ENCODE measurements around the gene ZNF496. TPM values are rescaled to one million over a fixed set of nuclear protein-coding genes. Genes with fewer than 3 reads are reported as not detected.
"Not testable (repeated sequence)": the region's sequence is repeated elsewhere in the genome, so short reads cannot be mapped to it uniquely, and the experiment has no call there.

ZNF496 gene
- polyA plus RNA-seq, 1 donor, result 18.0 TPM

- Histone ChIP-seq H3K27ac (ENCODE audit: low read length) (no peak overlapping the region), H3K4me3 (ENCODE audit: low read length) (no peak overlapping the region), H3K9me3 (ENCODE audit: control insufficient read depth, low read depth, low read length) (no peaks in the 10 kb centered on the region), H3K36me3 (ENCODE audit: control insufficient read depth, insufficient read depth, low read length) (no peaks in the 10 kb centered on the region), H3K4me1 (ENCODE audit: control insufficient read depth, insufficient read depth, low read length) (no peaks in the 10 kb centered on the region), H3K27me3 (ENCODE audit: control insufficient read depth, insufficient read depth, low read length) (peaks cover 37% of the 10 kb centered on the region)
- no peak for DNase-seq
- WGBS (ENCODE audit: insufficient coverage, low lambda C conversion rate), result 78% methylated on average over 1 of the region's 13 CpGs
Observed at GRCh38 chr1:247360116-247360898, 28.6 kb upstream of the ZNF496 start.

DNA sequence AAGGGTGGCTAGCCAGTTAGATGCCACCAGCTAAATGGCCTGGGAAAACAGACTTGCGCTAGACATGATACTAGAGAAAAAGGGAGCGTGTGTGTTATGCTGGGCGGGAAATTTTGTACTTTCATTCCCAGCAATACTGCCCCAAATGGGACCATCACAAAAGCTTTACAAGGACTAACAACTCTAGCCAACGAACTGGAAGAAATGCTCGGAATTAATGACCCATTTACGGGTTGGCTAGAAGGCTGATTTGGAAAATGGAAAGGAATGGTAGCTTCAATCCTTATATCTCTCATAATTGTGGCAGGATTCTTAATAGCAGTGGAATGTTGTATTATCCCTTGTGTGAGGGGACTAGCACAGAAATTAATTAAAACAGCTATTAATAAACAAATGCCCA is 27.9 kb upstream of the ZNF496 start:
- H3K4me3 ChIP-seq (ENCODE audit: low read length), result no peak overlapping the region
- no peaks in the 10 kb centered on the region for H3K36me3 ChIP-seq (ENCODE audit: control insufficient read depth, insufficient read depth, low read length)
- WGBS (ENCODE audit: insufficient coverage, low lambda C conversion rate), result no CpG with 5 or more reads among the region's 6 CpGs
- no peak overlapping the region for H3K27ac ChIP-seq (ENCODE audit: low read length)
- DNase-seq, result no peak
- peaks cover 37% of the 10 kb centered on the region for H3K27me3 ChIP-seq (ENCODE audit: control insufficient read depth, insufficient read depth, low read length)
- no peaks in the 10 kb centered on the region for H3K4me1 ChIP-seq (ENCODE audit: control insufficient read depth, insufficient read depth, low read length)
- H3K9me3 ChIP-seq (ENCODE audit: control insufficient read depth, low read depth, low read length), result no peaks in the 10 kb centered on the region

DNA sequence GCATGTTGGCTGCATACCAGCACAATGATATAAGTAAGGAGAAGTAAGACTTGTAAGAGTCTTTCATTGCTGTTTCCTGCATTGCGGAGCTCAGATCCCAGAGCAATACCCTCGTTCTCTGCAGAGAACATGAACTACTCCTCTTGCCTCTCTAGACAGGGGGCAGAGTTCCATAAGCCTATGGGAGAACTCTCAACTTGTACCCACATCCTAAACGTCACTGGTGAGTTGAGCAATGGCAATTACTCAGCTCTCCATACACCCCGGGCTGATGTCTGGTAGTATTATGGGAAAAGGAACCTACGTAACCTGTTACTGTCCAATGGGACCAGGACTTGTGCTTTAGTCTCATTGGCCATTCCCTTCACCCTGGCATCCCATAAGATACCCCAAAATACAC is 27.3 kb upstream of the ZNF496 start:
- Histone ChIP-seq H3K4me1 (ENCODE audit: control insufficient read depth, insufficient read depth, low read length) (no peaks in the 10 kb centered on the region), H3K36me3 (ENCODE audit: control insufficient read depth, insufficient read depth, low read length) (no peaks in the 10 kb centered on the region), H3K4me3 (ENCODE audit: low read length) (no peak overlapping the region), H3K27ac (ENCODE audit: low read length) (no peak overlapping the region), H3K27me3 (ENCODE audit: control insufficient read depth, insufficient read depth, low read length) (peaks cover 37% of the 10 kb centered on the region), H3K9me3 (ENCODE audit: control insufficient read depth, low read depth, low read length) (no peaks in the 10 kb centered on the region)
- no CpG with 5 or more reads among the region's 5 CpGs for WGBS (ENCODE audit: insufficient coverage, low lambda C conversion rate)
- DNase-seq, result no peak

- no peak overlapping the region for H3K4me3 ChIP-seq (ENCODE audit: low read length)
- H3K27ac ChIP-seq (ENCODE audit: low read length), result no peak overlapping the region
- no peaks in the 10 kb centered on the region for H3K36me3 ChIP-seq (ENCODE audit: control insufficient read depth, insufficient read depth, low read length)
- no peak for DNase-seq
- H3K9me3 ChIP-seq (ENCODE audit: control insufficient read depth, low read depth, low read length), result no peaks in the 10 kb centered on the region
- peaks cover 37% of the 10 kb centered on the region for H3K27me3 ChIP-seq (ENCODE audit: control insufficient read depth, insufficient read depth, low read length)
- WGBS (ENCODE audit: insufficient coverage, low lambda C conversion rate), result 37% methylated on average over 2 of the region's 6 CpGs
- H3K4me1 ChIP-seq (ENCODE audit: control insufficient read depth, insufficient read depth, low read length), result no peaks in the 10 kb centered on the region
Observed at GRCh38 chr1:247357781-247358211, 26.1 kb upstream of the ZNF496 start.

- no CpG with 5 or more reads among the region's 7 CpGs for WGBS (ENCODE audit: insufficient coverage, low lambda C conversion rate)
- Histone ChIP-seq H3K36me3 (ENCODE audit: control insufficient read depth, insufficient read depth, low read length) (no peaks in the 10 kb centered on the region), H3K9me3 (ENCODE audit: control insufficient read depth, low read depth, low read length) (no peaks in the 10 kb centered on the region), H3K27me3 (ENCODE audit: control insufficient read depth, insufficient read depth, low read length) (peaks cover 37% of the 10 kb centered on the region), H3K4me3 (ENCODE audit: low read length) (no peak overlapping the region), H3K27ac (ENCODE audit: low read length) (peak overlapping the region; percentile 23), H3K4me1 (ENCODE audit: control insufficient read depth, insufficient read depth, low read length) (no peaks in the 10 kb centered on the region)
- DNase-seq, result peak in 1 of 2 donors; percentile 24
Observed at GRCh38 chr1:247357052-247357780, 25.5 kb upstream of the ZNF496 start.

GRCh38 chr1:247355160-247355559 is 23.5 kb upstream of the ZNF496 start:
- WGBS (ENCODE audit: insufficient coverage, low lambda C conversion rate), result no CpG with 5 or more reads among the region's 1 CpG
- not testable (repeated sequence) for DNase-seq; H3K4me3 ChIP-seq (ENCODE audit: low read length); H3K4me1 ChIP-seq (ENCODE audit: control insufficient read depth, insufficient read depth, low read length); H3K9me3 ChIP-seq (ENCODE audit: control insufficient read depth, low read depth, low read length); H3K36me3 ChIP-seq (ENCODE audit: control insufficient read depth, insufficient read depth, low read length); H3K27ac ChIP-seq (ENCODE audit: low read length)
- peaks cover 29% of the 10 kb centered on the region for H3K27me3 ChIP-seq (ENCODE audit: control insufficient read depth, insufficient read depth, low read length)

- Histone ChIP-seq H3K4me3 (ENCODE audit: low read length) (no peak overlapping the region), H3K27me3 (ENCODE audit: control insufficient read depth, insufficient read depth, low read length) (peaks cover 21% of the 10 kb centered on the region), H3K36me3 (ENCODE audit: control insufficient read depth, insufficient read depth, low read length) (no peaks in the 10 kb centered on the region), H3K27ac (ENCODE audit: low read length) (no peak overlapping the region), H3K4me1 (ENCODE audit: control insufficient read depth, insufficient read depth, low read length) (peaks cover 5% of the 10 kb centered on the region), H3K9me3 (ENCODE audit: control insufficient read depth, low read depth, low read length) (no peaks in the 10 kb centered on the region)
- no peak for DNase-seq
- no CpG with 5 or more reads among the region's 3 CpGs for WGBS (ENCODE audit: insufficient coverage, low lambda C conversion rate)
Observed at GRCh38 chr1:247352175-247352574, 20.5 kb upstream of the ZNF496 start.

DNA sequence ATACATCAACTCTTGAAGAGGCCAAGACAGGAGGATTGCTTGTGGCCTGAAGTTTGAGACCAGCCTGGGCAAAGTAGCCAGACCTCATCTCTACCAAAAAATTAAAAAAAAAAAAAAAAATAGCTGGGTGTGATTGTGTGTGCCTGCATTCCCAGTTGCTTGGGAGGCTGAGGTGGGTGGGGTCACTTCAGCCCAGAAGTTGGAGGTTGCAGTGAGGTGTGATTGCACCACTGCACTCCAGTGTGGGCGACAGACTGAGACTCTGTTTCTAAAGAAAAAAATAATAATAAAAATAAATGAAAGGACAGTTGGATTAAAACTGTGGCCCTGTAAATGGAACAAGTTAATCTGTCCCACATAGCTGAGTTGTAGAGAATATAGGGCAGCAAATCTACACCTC is 18.9 kb upstream of the ZNF496 start:
- no peaks in the 10 kb centered on the region for H3K36me3 ChIP-seq (ENCODE audit: control insufficient read depth, insufficient read depth, low read length)
- no peak for DNase-seq
- peaks cover 5% of the 10 kb centered on the region for H3K4me1 ChIP-seq (ENCODE audit: control insufficient read depth, insufficient read depth, low read length)
- H3K27ac ChIP-seq (ENCODE audit: low read length), result no peak overlapping the region
- H3K9me3 ChIP-seq (ENCODE audit: control insufficient read depth, low read depth, low read length), result no peaks in the 10 kb centered on the region
- no CpG with 5 or more reads among the region's 1 CpG for WGBS (ENCODE audit: insufficient coverage, low lambda C conversion rate)
- no peak overlapping the region for H3K4me3 ChIP-seq (ENCODE audit: low read length)
- H3K27me3 ChIP-seq (ENCODE audit: control insufficient read depth, insufficient read depth, low read length), result peaks cover 10% of the 10 kb centered on the region

DNA sequence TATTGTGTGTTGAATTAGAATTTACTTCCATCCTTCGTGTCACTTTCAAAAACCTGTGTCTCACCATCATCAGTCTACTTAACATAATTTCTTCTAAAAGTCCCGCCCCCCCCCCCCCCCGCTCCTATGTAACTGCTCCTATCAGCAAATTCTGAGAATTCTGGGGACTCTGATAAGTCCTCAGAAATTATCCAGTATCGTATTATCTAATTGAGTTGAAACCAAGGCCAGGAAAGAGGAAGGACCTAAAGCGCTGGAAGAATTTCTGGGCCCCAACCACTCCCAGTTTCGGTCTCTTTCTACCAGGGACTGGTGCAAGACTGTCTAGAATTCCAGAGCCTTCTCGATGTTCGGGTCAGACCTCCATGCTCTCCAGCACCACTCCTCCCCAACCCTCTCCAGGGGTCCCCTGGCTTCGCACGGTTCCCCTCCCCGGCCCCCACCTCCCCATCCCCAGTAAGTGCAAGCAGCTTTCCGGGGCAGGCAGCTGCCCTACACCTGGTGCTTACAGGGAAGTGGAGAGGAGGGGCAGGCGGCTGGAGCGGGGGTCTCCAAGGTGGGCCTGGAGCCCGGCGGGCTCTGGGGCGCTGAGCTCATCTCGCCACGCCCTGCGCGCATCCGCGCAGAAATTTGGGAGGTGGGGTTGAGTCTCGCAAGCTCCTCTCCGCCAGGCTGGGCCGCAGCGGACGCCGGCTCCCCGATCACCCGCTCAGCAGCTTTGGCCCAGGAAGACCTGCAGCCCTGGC is 16.0 kb upstream of the ZNF496 start:
- whole genome bisulfite sequencing (ENCODE audit: insufficient coverage, low lambda C conversion rate), result 67% methylated on average over 1 of the region's 31 CpGs
- Histone ChIP-seq H3K4me3 (ENCODE audit: low read length) (peak overlapping the region; percentile 10), H3K4me1 (ENCODE audit: control insufficient read depth, insufficient read depth, low read length) (peaks cover 5% of the 10 kb centered on the region), H3K36me3 (ENCODE audit: control insufficient read depth, insufficient read depth, low read length) (no peaks in the 10 kb centered on the region), H3K27me3 (ENCODE audit: control insufficient read depth, insufficient read depth, low read length) (peaks cover 10% of the 10 kb centered on the region), H3K9me3 (ENCODE audit: control insufficient read depth, low read depth, low read length) (no peaks in the 10 kb centered on the region), H3K27ac (ENCODE audit: low read length) (no peak overlapping the region)
- DNase-seq, result peak in 1 of 2 donors; percentile 24

GRCh38 chr1:247345881-247346280 is 14.2 kb upstream of the ZNF496 start:
- Histone ChIP-seq H3K27ac (ENCODE audit: low read length) (no peak overlapping the region), H3K4me1 (ENCODE audit: control insufficient read depth, insufficient read depth, low read length) (peaks cover 5% of the 10 kb centered on the region), H3K36me3 (ENCODE audit: control insufficient read depth, insufficient read depth, low read length) (no peaks in the 10 kb centered on the region), H3K4me3 (ENCODE audit: low read length) (no peak overlapping the region), H3K9me3 (ENCODE audit: control insufficient read depth, low read depth, low read length) (no peaks in the 10 kb centered on the region), H3K27me3 (ENCODE audit: control insufficient read depth, insufficient read depth, low read length) (peaks cover 10% of the 10 kb centered on the region)
- no peak for DNase-seq
- no CpG with 5 or more reads among the region's 4 CpGs for WGBS (ENCODE audit: insufficient coverage, low lambda C conversion rate)
